H9 (cell line): ENCODE data around the gene NCOA1. TPM values are rescaled to one million over a fixed set of nuclear protein-coding genes. Genes with fewer than 3 reads are reported as not detected.

Source experiments
- DNase-seq: peaks from one replicate; pipeline ENCODE4 v3.0.0-alpha.2; 2017
- H2AFZ ChIP-seq: one replicate; pipeline ENCODE4 v1.6.1; 2013; ENCODE audit warnings: mild to moderate bottlenecking, low read length, control low read depth, moderate library complexity
- H2AK5ac ChIP-seq: 2 replicates; pipeline ENCODE4 v1.6.1; 2013; ENCODE audit warnings: low read length, control low read depth, mixed read lengths; ENCODE audit not compliant: insufficient read length
- H2BK120ac ChIP-seq: one replicate; pipeline ENCODE4 v1.6.1; 2013; ENCODE audit warnings: low read depth, mild to moderate bottlenecking, low read length, control low read depth, inconsistent platforms; ENCODE audit not compliant: poor library complexity, severe bottlenecking
- H2BK12ac ChIP-seq: 2 replicates; pipeline ENCODE4 v1.6.1; 2013; ENCODE audit warnings: low read length, control low read depth, mixed read lengths, low read depth; ENCODE audit not compliant: insufficient read length
- H2BK15ac ChIP-seq: 2 replicates; pipeline ENCODE4 v1.6.1; 2013; ENCODE audit warnings: low read depth, low read length, control low read depth
- H2BK20ac ChIP-seq: one replicate; pipeline ENCODE4 v1.6.1; 2013; ENCODE audit warnings: low read depth, mild to moderate bottlenecking, low read length, control low read depth, inconsistent platforms; ENCODE audit not compliant: poor library complexity, severe bottlenecking
- H2BK5ac ChIP-seq: 2 replicates; pipeline ENCODE4 v1.6.1; 2013; ENCODE audit warnings: low read length, control low read depth, mixed read lengths; ENCODE audit not compliant: insufficient read length
- H3K14ac ChIP-seq: 2 replicates; pipeline ENCODE4 v1.6.1; 2013; ENCODE audit warnings: low read length, control low read depth; ENCODE audit not compliant: insufficient read depth
- H3K18ac ChIP-seq: 2 replicates; pipeline ENCODE4 v1.6.1; 2013; ENCODE audit warnings: low read depth, mild to moderate bottlenecking, mixed read lengths, low read length, control low read depth; ENCODE audit not compliant: insufficient read length
- H3K23ac ChIP-seq: 2 replicates; pipeline ENCODE4 v1.6.1; 2013; ENCODE audit warnings: low read length, control low read depth, mixed read lengths, low read depth; ENCODE audit not compliant: insufficient read length
- H3K23me2 ChIP-seq: 2 replicates; pipeline ENCODE4 v1.6.1; 2013; ENCODE audit warnings: low read depth, mild to moderate bottlenecking, mixed read lengths, low read length, control low read depth; ENCODE audit not compliant: insufficient read length, poor library complexity, severe bottlenecking
- H3K27ac ChIP-seq: 2 replicates; pipeline ENCODE4 v1.5.1; 2013; ENCODE audit warnings: low read length, control low read depth, mixed read lengths, low read depth; ENCODE audit not compliant: insufficient read length
- H3K27me3 ChIP-seq: 2 replicates; pipeline ENCODE4 v1.6.1; 2013; ENCODE audit warnings: low read length, control low read depth, inconsistent platforms; ENCODE audit not compliant: insufficient read depth
- H3K4ac ChIP-seq: 2 replicates; pipeline ENCODE4 v1.6.1; 2013; ENCODE audit warnings: low read depth, mild to moderate bottlenecking, control low read depth, inconsistent platforms, low read length, moderate library complexity
- H3K4me1 ChIP-seq: 2 replicates; pipeline ENCODE4 v1.6.1; 2013; ENCODE audit warnings: low read length, control low read depth, inconsistent platforms; ENCODE audit not compliant: insufficient read depth
- H3K4me2 ChIP-seq: 2 replicates; pipeline ENCODE4 v1.6.1; 2013; ENCODE audit warnings: low read length, control low read depth, mixed read lengths; ENCODE audit not compliant: insufficient read length, insufficient read depth
- H3K56ac ChIP-seq: 2 replicates; pipeline ENCODE4 v1.6.1; 2013; ENCODE audit warnings: low read depth, mild to moderate bottlenecking, mixed read lengths, low read length, control low read depth; ENCODE audit not compliant: insufficient read length
- H3K79me1 ChIP-seq: 2 replicates; pipeline ENCODE4 v1.6.1; 2013; ENCODE audit warnings: low read depth, mild to moderate bottlenecking, moderate library complexity, low read length, control low read depth, inconsistent platforms; ENCODE audit not compliant: insufficient read depth, poor library complexity, severe bottlenecking
- H3K79me2 ChIP-seq: 2 replicates; pipeline ENCODE4 v1.6.1; 2013; ENCODE audit warnings: low read length, control low read depth, inconsistent platforms; ENCODE audit not compliant: insufficient read depth
- H3K9ac ChIP-seq: 2 replicates; pipeline ENCODE4 v1.6.1; 2013; ENCODE audit warnings: low read length, control low read depth, mixed read lengths; ENCODE audit not compliant: insufficient read length; ENCODE audit errors: extremely low read depth
- H3K9me3 ChIP-seq: one replicate; pipeline ENCODE4 v1.6.1; 2013; ENCODE audit warnings: low read depth, low read length, inconsistent platforms; ENCODE audit not compliant: control insufficient read depth
- H3T11ph ChIP-seq: one replicate; pipeline ENCODE4 v1.6.1; 2013; ENCODE audit warnings: mild to moderate bottlenecking, low read length, control low read depth, inconsistent platforms
- H4K20me1 ChIP-seq: one replicate; pipeline ENCODE4 v1.6.1; 2013; ENCODE audit not compliant: control insufficient read depth, insufficient read length, insufficient read depth
- H4K5ac ChIP-seq: 2 replicates; pipeline ENCODE4 v1.6.1; 2013; ENCODE audit warnings: low read depth, mild to moderate bottlenecking, mixed read lengths, low read length, control low read depth; ENCODE audit not compliant: insufficient read length
- H4K8ac ChIP-seq: replicated peaks from 2 replicates; pipeline ENCODE4 v1.6.1; 2013; ENCODE audit warnings: low read length, control low read depth, mixed read lengths, low read depth; ENCODE audit not compliant: insufficient read length
- H4K91ac ChIP-seq: 2 replicates; pipeline ENCODE4 v1.6.1; 2013; ENCODE audit warnings: low read depth, mild to moderate bottlenecking, moderate library complexity, mixed read lengths, low read length, control low read depth; ENCODE audit not compliant: insufficient read length
- H3K27ac Mint-ChIP-seq, 3 experiments: 2 replicates in 2 of 3; 3 replicates in 1 of 3; pipeline ENCODE4 v1.8.0; 2020 to 2021; ENCODE audit warnings: mixed read lengths in 3 of 3, mild to moderate bottlenecking in 1 of 3, moderate library complexity in 1 of 3
- H3K27me3 Mint-ChIP-seq: 2 replicates; pipeline ENCODE4 v1.8.0; 2021; ENCODE audit warnings: low read depth, mild to moderate bottlenecking, moderate library complexity, mixed read lengths
- H3K36me3 Mint-ChIP-seq, 3 experiments: 2 replicates in 2 of 3; 3 replicates in 1 of 3; pipeline ENCODE4 v1.8.0; 2020 to 2021; ENCODE audit warnings: low read depth in 3 of 3, mixed read lengths in 3 of 3; ENCODE audit not compliant: insufficient read depth in 1 of 3
- H3K4me1 Mint-ChIP-seq, 2 experiments: 2 replicates each; pipeline ENCODE4 v1.8.0; 2020; ENCODE audit warnings: mixed read lengths in 2 of 2
- H3K4me3 Mint-ChIP-seq, 2 experiments: 2 replicates in 1 of 2; 3 replicates in 1 of 2; pipeline ENCODE4 v1.8.0; 2020 to 2021; ENCODE audit warnings: mild to moderate bottlenecking in 2 of 2, mixed read lengths in 2 of 2, moderate library complexity in 1 of 2
- H3K9me3 Mint-ChIP-seq, 2 experiments: 2 replicates in 1 of 2; 3 replicates in 1 of 2; pipeline ENCODE4 v1.8.0; 2020; ENCODE audit warnings: mild to moderate bottlenecking in 2 of 2, mixed read lengths in 2 of 2, moderate library complexity in 1 of 2
- WGBS: extraction: QIAGEN DNeasy Blood & Tissue Kit; methylation state at CpG from one replicate; pipeline ENCODE4 v1.1.7; 2013; ENCODE audit warnings: missing lambda C conversion rate, low lambda C conversion rate, mixed read lengths; ENCODE audit not compliant: insufficient read length; ENCODE audit errors: extremely low coverage; 5-methylcytosine and 5-hydroxymethylcytosine counted together
- total RNA-seq: library from RNA; stranded (reverse); gene quantifications from 2 replicates; pipeline ENCODE4 v1.2.1, GENCODE V29; 2021
- TF ChIP-seq, protein P1 (sequence below): fragments of 200-600 bp; sonication (generic); conservative IDR thresholded peaks from 3 replicates; pipeline ENCODE4 v1.8.0; 2021; ENCODE audit warnings: antibody characterized with exemption, mild to moderate bottlenecking

NCOA1 gene
- total RNA-seq, 1 experiment from 2014 or later, result 14.8 TPM

DNA sequence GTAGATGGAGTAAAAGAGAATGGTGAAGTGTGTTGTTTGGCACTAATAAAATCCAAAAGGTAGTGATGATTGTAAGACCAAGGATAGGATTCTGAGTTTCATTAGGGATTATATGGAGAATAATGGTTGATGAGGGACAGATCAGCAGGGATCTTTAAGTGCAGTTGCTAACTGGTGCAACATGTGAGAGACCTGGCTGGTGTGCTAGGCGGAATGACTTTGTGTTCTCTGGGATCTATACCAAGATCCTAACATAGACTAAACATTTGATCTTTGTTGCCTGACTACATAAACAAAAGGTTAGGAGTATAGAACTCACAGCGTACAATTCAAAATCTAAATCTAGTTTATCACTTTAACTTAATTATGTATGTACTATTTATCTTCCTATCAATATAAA, 166.8 kb downstream of the NCOA1 start:
- no peak overlapping the region for H2AK5ac ChIP-seq
- H4K8ac ChIP-seq, result no peak overlapping the region
- H3K4me3 Mint-ChIP-seq, result no peak overlapping the region
- H3K14ac ChIP-seq, result no peak overlapping the region
- no peaks in the 10 kb centered on the region for H4K20me1 ChIP-seq
- no peak overlapping the region for H2BK20ac ChIP-seq
- H2BK15ac ChIP-seq, result no peak overlapping the region
- no peaks in the 10 kb centered on the region for H3K79me1 ChIP-seq
- no peaks in the 10 kb centered on the region for H3K23me2 ChIP-seq
- H2BK12ac ChIP-seq, result no peak overlapping the region
- H3K27me3 ChIP-seq, result no peaks in the 10 kb centered on the region
- TF ChIP-seq, protein P1, sequence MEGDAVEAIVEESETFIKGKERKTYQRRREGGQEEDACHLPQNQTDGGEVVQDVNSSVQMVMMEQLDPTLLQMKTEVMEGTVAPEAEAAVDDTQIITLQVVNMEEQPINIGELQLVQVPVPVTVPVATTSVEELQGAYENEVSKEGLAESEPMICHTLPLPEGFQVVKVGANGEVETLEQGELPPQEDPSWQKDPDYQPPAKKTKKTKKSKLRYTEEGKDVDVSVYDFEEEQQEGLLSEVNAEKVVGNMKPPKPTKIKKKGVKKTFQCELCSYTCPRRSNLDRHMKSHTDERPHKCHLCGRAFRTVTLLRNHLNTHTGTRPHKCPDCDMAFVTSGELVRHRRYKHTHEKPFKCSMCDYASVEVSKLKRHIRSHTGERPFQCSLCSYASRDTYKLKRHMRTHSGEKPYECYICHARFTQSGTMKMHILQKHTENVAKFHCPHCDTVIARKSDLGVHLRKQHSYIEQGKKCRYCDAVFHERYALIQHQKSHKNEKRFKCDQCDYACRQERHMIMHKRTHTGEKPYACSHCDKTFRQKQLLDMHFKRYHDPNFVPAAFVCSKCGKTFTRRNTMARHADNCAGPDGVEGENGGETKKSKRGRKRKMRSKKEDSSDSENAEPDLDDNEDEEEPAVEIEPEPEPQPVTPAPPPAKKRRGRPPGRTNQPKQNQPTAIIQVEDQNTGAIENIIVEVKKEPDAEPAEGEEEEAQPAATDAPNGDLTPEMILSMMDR, result no peak
- no peak overlapping the region for H2BK120ac ChIP-seq
- peaks cover 8 to 13% of the 10 kb centered on the region in 2 experiments for H3K4me1 Mint-ChIP-seq
- H3K18ac ChIP-seq, result no peak overlapping the region
- H4K5ac ChIP-seq, result no peak overlapping the region
- H4K91ac ChIP-seq, result no peak overlapping the region
- H3T11ph ChIP-seq, result no peak overlapping the region
- no peaks in the 10 kb centered on the region; a peak in 1 of 5 replicates for H3K9me3 Mint-ChIP-seq
- no peaks in the 10 kb centered on the region for H3K36me3 Mint-ChIP-seq
- WGBS, result no CpG with 5 or more reads among the region's 2 CpGs
- H3K9ac ChIP-seq, result no peak overlapping the region
- H2BK5ac ChIP-seq, result no peak overlapping the region
- no peak for DNase-seq
- H3K56ac ChIP-seq, result no peak overlapping the region
- H3K27me3 Mint-ChIP-seq, result no peaks in the 10 kb centered on the region
- no peak overlapping the region for H3K4ac ChIP-seq
- no peak overlapping the region for H3K27ac ChIP-seq
- no peaks in the 10 kb centered on the region for H3K79me2 ChIP-seq
- H3K4me1 ChIP-seq, result no peaks in the 10 kb centered on the region
- H3K4me2 ChIP-seq, result no peak overlapping the region
- no peaks in the 10 kb centered on the region for H3K9me3 ChIP-seq
- no peak overlapping the region for H3K23ac ChIP-seq
- H3K27ac Mint-ChIP-seq, result no peak overlapping the region
- no peak overlapping the region for H2AFZ ChIP-seq
